ENCODE data around the gene TWIST2. TPM values are rescaled to one million over a fixed set of nuclear protein-coding genes. Genes with fewer than 3 reads are reported as not detected.
A peak's percentile ranks its signal among the peaks of the same experiment; 100 is the strongest.

TWIST2 gene
- total RNA-seq, 4 donors from 2014 or later = 90.8 to 141 (median 116) TPM

GRCh38 chr2:238861013-238861730 lies 13.3 kb downstream of the TWIST2 start:
- TF ChIP-seq, protein P1, sequence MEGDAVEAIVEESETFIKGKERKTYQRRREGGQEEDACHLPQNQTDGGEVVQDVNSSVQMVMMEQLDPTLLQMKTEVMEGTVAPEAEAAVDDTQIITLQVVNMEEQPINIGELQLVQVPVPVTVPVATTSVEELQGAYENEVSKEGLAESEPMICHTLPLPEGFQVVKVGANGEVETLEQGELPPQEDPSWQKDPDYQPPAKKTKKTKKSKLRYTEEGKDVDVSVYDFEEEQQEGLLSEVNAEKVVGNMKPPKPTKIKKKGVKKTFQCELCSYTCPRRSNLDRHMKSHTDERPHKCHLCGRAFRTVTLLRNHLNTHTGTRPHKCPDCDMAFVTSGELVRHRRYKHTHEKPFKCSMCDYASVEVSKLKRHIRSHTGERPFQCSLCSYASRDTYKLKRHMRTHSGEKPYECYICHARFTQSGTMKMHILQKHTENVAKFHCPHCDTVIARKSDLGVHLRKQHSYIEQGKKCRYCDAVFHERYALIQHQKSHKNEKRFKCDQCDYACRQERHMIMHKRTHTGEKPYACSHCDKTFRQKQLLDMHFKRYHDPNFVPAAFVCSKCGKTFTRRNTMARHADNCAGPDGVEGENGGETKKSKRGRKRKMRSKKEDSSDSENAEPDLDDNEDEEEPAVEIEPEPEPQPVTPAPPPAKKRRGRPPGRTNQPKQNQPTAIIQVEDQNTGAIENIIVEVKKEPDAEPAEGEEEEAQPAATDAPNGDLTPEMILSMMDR (IDR thresholded peaks at IDR 0.05) = no peak
- ATAC-seq (ENCODE audit: low FRiP score) (no peak), DNase-seq (ENCODE audit: low spot score) (no peak)

DNA sequence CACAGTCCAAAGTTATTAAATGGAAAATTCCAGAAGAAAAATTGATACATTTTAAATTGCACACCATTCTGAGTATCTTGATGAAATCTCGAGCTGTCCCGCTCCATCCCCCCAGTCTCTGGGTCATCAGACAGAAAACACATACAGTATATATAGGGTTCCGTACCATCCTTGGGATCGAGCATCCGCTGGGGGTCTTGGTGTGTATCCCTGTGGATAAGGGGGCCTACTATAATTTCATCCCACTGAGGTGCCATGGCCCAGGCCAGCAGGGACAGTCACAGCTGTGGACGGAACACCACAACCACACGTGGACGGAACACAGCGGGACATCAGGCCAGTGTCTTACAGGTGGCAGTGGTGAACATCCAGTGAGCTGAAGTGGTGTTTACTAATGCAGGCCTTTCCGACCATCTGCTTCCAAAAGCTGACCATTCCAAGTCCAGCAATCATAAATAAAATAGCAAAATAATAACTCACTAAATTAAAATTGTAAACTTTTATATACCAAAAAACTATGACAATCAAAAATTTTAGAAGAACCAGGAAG lies 14.0 kb downstream of the TWIST2 start:
- no peak for DNase-seq (ENCODE audit: low spot score)
- ATAC-seq (ENCODE audit: low FRiP score) = no peak
- TF ChIP-seq, protein P1 (IDR thresholded peaks at IDR 0.05) = no peak

DNA sequence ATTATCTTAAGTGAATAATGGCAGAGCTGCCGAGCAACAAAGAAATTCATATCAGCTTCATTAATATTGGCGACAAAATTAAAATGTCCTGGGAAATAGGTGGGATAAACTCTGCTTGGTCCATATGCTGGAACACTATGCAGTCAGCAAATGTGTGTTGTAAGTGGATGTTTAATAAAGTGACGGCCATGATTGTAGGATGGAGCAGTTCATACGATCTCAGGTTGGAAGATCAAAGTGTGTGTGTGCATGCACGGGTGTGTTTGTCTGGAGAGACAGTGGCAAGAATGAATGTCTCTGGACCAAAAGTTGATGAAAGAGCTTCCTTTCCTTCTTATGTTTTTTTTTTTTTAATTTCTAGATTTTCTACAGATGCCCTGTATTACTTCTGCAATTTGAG lies 14.8 kb downstream of the TWIST2 start:
- no peak for DNase-seq (ENCODE audit: low spot score)
- TF ChIP-seq, protein P1 (IDR thresholded peaks at IDR 0.05) = no peak
- ATAC-seq (ENCODE audit: low FRiP score) = no peak

- TF ChIP-seq, protein P1 (IDR thresholded peaks at IDR 0.05) = no peak
- no peak for ATAC-seq (ENCODE audit: low FRiP score)
- no peak for DNase-seq (ENCODE audit: low spot score)
Observed at GRCh38 chr2:238863231-238863630, 15.3 kb downstream of the TWIST2 start.

- TF ChIP-seq, protein P1 (IDR thresholded peaks at IDR 0.05) = no peak
- no peak for ATAC-seq (ENCODE audit: low FRiP score)
Observed at GRCh38 chr2:238863749-238864206, 15.9 kb downstream of the TWIST2 start.

GRCh38 chr2:238864207-238865014 lies 16.5 kb downstream of the TWIST2 start:
- TF ChIP-seq, protein P1 (IDR thresholded peaks at IDR 0.05) = no peak
- ATAC-seq (ENCODE audit: low FRiP score) (peak; percentile 79), DNase-seq (ENCODE audit: low spot score) (peak; percentile 70)

More at GRCh38 chr2:238863749-238864206, 15.9 kb downstream of the TWIST2 start:
- DNase-seq (ENCODE audit: low spot score) = no peak

All from omental fat pad (tissue), 4 donors.